ENCODE data around the gene CRYAB.

The CRYAB gene

DNA sequence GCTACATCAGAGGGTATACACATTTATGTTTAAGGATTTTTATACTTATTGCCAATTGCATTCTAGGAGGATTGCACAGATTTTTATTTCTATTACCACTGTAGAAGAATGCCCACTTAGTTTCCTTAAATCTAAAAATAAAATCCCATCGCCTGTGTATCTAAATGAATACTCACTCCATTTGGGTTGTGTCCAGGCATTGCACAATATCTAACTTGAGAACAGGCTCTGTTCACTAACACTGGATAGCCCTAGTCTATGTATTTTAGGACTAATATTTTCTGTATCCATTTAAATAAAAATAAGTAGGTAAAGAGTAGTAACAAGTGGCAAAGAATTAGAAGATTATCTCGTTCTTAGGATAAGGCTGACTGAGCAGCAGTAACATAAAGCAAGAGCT, 11.2 kb upstream of the CRYAB start:
- TF ChIP-seq, protein P1, sequence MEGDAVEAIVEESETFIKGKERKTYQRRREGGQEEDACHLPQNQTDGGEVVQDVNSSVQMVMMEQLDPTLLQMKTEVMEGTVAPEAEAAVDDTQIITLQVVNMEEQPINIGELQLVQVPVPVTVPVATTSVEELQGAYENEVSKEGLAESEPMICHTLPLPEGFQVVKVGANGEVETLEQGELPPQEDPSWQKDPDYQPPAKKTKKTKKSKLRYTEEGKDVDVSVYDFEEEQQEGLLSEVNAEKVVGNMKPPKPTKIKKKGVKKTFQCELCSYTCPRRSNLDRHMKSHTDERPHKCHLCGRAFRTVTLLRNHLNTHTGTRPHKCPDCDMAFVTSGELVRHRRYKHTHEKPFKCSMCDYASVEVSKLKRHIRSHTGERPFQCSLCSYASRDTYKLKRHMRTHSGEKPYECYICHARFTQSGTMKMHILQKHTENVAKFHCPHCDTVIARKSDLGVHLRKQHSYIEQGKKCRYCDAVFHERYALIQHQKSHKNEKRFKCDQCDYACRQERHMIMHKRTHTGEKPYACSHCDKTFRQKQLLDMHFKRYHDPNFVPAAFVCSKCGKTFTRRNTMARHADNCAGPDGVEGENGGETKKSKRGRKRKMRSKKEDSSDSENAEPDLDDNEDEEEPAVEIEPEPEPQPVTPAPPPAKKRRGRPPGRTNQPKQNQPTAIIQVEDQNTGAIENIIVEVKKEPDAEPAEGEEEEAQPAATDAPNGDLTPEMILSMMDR (conservative IDR thresholded peaks at IDR 0.05) = no peak
- no peak overlapping the region for H3K27ac ChIP-seq

DNA sequence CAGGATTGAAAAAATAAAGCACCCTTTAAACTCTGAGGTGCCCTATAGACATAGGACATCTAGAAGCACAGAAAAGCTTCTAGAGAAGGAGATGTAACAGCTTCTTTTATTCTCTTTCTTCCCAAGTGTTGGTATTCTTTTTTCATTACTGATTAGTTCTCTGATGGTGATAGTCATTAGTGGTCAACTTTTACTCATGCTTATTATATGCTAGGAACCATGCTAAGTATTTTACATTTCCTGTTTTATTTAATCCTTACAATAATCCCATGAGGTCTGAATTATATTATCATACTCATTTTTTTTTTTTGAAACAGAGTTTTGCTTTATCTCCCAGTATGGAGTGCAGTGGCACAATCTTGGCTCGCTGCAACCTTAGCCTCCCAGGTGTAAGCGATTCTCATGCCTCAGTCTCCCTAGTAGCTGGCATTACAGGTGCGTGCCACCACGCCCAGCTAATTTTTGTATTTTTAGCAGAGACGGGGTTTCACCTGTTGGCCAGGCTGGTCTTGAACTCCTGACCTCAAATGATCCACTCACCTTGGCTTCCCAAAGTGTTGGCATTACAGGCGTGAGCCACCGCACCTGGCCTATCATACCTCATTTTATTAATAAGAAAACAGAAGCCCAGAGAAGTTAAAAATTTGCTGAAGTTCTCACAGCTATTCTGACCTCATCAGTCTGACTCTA, 10.1 kb upstream of the CRYAB start:
- H3K27ac ChIP-seq = no peak overlapping the region
- TF ChIP-seq, protein P1 (conservative IDR thresholded peaks at IDR 0.05) = no peak

DNA sequence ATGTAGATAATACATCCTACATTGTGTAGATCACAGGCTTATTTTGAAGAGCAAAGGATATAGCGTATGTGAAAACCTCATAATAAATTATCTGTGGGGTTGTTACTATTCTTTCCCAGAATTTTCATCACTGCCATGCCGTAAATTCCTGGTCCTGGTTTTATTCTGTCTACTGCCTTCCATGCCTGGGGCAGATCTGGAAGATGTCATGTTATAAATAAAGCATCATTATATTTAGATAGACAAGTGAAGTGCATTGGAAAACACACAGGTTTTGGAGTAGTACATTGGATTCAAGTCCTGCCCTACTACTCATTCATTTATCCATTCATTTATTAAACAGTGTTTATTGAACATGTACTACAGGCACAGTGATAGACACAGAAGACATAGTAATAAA, 9.3 kb upstream of the CRYAB start:
- TF ChIP-seq, protein P1 (conservative IDR thresholded peaks at IDR 0.05) = no peak
- no peak overlapping the region for H3K27ac ChIP-seq

DNA sequence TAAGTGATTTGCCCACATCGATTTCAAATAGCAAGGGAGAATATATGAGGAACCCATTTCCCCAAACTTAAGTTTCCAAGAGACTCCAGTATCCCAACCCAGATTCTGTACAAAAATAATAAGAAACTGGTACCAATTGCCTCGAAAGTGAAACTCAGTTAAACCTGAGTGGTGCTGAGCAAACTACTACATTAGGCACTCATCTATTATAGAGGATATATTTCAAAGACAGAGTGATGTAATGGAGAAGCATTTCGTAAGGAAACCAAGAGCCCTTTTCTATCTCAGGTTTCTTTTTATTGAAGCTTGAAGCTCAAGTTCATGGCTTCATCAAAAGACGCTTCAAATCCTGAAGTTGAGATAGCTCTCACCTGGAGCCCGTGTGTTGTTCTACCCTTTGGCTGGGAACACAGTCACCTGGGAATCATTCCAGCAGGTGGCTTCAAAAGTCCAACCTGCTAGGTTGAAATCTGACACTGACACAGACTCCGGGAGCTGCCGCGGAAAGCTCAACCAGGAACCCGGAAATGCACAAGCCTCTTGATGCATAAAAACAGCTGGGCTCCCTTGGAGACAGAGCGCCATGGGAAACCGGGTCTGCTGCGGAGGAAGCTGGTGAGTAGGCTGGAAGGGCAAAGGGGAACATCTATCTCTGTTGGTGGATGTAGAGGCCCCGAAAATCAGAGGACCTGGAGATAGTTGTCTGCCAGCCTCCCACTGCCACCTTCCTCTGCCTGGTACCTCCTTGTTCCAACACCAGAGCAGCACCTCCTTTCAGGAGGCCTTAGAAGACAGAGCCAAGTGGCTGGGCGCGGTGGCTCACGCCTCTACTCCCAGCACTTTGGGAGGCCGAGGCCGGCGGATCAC, 7.1 kb upstream of the CRYAB start, which contains the start of gene C11orf52:
TSS of gene C11orf52 (plus strand) at position 524 of the 867 bp plus-strand sequence. CDS start at position 584, 60 bp downstream.
- H3K27ac ChIP-seq = peak within 1 kb of the TSS; percentile 88

DNA sequence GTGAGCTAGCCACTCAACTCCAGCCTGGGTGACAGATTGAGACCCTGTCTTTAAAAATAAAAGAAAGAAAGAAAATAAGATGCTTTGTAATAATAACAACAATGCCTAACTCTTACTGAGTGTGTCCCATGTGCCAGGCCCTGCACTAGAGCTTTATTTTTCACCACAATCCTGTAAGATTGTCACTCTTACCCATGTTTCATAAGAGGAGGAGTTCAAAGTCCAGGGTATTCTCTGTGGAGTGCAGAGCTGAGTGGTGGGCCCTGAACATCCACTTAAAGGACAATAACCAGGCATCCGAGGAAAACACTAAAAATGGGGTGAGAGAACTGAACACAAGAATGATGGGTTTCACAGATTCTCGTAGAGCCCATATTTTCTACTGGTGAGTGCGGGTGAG, 6.2 kb upstream of the CRYAB start:
- TF ChIP-seq, protein P1 (conservative IDR thresholded peaks at IDR 0.05) = no peak
- H3K27ac ChIP-seq = peak overlapping the region; percentile 88

More for the DNA sequence above, 7.1 kb upstream of the CRYAB start, which contains the start of gene C11orf52:
- TF ChIP-seq, protein P1 (conservative IDR thresholded peaks at IDR 0.05) = peak; percentile 22; the same call in 1 of the 2 replicates

DNA sequence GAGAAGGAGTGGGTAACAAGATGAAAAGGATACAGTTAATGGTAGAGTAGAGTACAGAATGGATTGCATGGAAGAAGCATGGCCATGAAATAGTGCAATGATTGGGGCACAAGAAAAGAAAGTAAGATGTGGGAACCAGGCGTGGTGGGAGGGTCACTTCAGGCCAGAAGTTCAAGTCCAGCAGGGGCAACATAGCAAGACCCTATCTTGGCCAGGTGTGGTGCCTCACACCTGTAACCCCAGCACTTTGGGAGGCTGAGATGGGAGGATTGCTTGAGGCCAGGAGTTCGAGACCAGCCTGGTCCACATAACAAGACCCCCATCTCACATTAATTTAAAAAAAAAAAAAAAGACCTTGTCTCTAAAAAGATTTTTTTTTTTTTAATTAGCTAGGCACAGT, 5.7 kb upstream of the CRYAB start:
- TF ChIP-seq, protein P1 (conservative IDR thresholded peaks at IDR 0.05) = no peak

DNA sequence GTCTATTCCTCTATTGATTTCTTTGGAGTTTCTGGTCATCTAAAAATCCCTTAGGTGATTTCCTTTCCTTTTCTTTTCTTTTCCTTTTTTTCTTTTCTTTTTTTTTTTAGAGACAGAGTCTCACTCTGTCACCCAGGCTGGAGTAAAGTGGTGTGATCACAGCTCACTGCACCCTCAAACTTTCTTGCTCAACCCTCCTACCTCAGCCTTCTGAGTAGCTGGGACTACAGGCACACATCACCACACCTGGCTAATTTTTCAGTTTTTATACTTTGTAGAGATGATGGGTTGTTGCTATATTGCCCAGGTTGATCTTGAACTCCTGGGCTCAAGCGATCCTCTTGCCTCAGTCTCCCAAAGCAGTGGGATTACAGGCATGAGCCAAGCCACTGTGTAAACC, 5.2 kb upstream of the CRYAB start:
- H3K27ac ChIP-seq = peak overlapping the region; percentile 88
- TF ChIP-seq, protein P1 (conservative IDR thresholded peaks at IDR 0.05) = no peak

More for the DNA sequence above, 5.7 kb upstream of the CRYAB start:
- peak overlapping the region; percentile 88 for H3K27ac ChIP-seq
